NCI-H146 treated with DMSO at 0.1 percent for 48 hours (cell line): ENCODE results near the gene MRPL49.

ENCODE experiments used
- DNase-seq: peaks from one replicate; lab custom pipeline; 2025; ENCODE audit not compliant: unreplicated experiment; lab: John Stamatoyannopoulos, UW

MRPL49 gene

DNA sequence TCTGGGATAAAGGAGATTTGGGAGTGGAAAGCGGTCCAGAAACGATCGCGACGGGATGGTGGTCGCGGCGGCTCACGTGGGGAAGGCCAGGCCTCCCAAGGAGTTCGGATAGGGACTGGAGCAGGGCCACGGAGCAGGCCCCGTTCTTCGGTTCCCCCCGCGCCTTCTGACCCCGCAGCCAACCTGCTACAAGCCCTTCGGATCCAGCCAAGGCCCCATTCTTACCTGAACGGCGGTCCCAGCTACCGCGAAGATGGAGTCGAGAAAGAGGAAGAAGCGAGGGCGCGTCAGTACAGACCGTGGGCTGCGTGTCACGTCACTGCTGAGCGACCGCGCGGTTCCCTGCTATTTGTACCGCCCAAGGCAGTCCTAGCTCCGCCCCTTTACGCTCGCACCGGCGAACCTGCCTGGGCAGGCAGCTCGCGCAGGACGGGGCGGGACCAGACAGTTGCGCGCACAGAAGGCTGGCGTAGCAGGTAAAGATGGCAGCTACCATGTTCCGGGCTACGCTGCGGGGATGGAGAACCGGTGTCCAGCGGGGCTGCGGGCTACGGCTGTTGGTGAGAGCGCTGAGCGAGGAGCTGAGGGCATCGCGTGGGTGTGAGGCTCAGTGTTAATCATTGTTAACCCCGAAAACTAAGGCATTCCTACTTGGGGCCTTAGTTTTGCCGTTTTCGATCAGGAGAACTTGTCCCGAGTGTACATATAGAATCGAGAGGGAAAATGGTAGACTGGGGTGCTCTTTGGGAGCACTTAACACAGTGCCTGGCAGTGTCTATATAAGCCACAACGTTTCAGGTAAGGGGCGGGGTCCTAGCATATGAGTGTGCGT is at the start of gene MRPL49, which contains the start of gene FAU:
Gene MRPL49 (plus strand): TSS at position 457 of the 832 bp plus-strand sequence. CDS start 26 bp downstream, at position 483.
Gene FAU (minus strand): TSS at position 270 of the 832 bp plus-strand sequence. CDS start 321 bp downstream, outside the sequence.
- peak; percentile 96 for DNase-seq

DNA sequence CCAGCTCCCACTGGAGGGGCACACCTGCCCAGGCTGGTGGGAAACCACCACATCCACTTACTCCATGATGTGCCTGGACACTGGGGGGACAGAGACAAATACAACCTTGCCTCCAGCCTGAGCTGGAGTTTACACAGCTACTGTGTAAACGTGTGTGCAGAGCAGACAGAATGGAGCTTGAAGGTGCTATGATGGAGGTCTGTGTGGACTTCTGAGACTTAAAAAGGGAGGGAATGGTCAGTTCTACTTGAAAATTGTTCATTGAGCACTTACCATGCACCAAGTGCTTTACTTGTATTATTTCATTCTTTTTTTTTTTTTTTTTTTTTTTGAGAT is 49.5 kb upstream of the MRPL49 start:
- DNase-seq = no peak

DNA sequence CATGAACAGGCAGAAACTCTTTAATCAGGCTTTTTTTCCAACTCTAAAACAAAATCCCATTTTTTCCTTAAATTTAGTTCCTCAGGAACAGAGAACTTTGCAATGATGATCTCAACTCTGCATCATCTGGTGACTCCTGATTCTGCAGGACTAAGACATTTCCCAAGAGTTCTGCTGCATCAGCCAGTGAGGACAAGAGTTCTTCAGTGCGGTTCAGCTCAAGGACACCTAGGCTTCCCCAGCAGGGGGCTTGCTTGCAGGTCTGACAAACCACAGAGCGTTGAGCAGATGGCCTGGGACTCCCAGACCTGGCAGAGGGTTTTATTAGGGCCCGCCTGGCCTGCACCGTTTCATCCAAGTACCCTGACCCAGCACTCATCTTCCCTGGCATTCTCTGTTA is 44.7 kb upstream of the MRPL49 start:
- DNase-seq = no peak

DNA sequence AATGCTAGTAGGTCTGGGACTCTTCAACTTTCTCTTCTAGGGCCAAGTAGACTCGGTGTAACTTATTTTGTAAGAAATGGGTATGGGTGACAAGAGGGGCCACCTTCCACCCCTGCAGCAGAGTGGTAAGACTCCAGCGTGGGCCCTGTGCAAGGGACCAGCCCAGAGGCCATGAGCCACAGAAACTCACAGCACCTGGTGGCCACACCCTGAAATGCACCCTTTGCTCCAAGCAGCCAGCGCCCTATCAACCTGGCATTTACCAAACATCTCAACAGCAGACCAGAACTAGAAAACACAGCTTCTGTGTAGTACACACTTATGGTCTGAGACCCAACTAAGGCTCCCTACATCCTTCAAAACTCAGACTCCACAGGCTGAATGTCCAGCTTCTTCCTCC is 44.0 kb upstream of the MRPL49 start:
- no peak for DNase-seq

DNA sequence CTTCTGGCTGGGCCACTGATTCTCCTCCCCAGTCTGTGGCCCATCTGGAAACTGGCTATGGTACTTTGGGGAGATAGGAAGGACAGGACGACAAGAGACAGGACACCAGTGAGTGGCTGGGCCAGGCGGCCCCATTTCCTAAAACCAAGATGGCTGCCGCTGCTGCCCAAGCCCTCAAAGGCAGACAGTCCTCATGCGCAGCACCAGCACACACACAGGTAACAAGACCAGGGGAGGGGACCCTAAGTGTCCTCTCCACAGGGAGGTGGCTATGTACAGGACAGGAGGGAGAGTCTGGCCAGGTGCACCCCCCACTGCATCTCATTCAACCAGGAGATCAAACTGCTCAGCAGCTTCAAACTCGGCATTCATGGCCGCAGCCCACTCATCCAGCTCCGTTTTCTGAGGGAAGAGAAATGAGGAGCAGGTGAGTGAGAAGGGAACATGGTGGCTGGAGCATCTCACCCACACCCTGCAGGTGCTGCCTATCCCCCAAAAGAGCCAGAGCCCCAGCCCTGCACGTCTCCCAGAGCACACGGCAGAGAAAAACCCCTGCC is 43.3 kb upstream of the MRPL49 start:
- no peak for DNase-seq

DNA sequence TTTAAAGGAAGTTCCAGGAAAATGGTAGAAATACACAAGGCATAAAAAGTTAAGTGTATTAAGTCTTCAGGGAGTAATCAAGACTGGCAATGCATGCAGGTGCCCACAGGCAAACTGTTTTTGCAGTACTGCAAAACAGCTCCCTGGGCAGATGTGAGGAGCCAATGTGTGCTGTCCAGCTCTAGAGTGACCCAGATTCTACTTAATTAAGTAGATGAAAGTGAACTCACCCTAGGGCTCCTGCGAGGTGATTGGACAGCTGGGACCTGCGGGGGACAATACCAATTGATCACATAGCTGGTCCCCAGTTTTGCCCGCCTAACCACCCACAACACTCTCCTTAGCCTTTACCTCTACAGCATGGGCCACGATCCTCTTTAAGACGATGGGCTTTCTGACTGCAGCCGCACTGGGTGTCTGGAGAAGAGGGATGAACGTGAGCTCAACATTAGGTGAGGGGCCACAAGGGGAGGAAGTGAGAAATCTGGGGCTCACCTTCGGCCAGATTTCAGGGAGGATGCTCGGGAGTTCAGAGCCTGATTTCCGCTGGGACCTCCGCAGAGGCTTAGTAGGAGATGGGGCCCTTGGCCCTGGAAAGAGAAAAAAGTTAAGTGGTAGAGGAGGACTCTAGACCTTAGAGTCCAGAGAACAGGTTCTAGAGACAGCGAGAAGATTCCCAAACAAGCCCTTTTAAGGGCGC is 38.8 kb upstream of the MRPL49 start:
- no peak for DNase-seq

DNA sequence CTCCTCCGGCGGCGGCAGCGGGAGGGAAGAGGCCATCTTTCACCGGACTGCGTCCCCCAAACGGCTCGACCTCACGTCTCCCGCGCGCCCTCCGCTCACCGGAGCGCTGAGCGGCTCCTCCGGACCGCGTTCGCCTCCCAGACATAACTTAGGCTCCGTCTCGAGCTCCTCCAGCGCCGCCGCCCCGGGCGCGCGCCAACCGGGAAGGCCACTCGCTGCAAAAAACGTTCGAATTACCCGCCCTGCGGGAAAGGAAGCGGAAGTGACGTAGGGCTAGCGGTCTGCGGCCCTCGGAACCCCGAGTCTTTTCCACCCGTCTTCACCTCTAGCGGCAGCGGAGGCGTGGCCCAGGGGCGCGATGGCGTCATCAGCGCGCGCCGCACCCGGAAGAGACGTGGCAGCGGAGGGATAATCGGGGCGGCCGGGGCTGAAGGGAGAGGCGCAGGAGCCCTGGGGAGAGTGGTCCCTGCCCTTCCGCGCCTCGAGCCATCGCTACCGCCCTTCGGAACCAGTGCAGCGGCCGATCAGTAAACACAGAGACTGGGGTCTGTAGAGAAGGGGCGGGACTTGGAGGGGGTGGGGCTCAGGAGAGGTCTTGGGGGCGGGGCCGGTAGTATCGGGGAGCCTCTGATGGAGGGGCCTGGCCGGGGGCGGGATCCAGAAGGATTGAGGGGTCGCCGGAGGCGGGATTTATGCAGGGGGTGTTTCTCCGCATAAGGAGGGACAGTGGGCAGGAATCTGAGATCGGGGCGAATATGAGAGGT is 38.1 kb upstream of the MRPL49 start, which contains the start of the genes CDCA5 and ZFPL1:
Gene CDCA5 (minus strand): TSS at position 207 of the 764 bp plus-strand sequence. CDS start 62 bp downstream, at position 145.
Gene ZFPL1 (plus strand): TSS at position 389 of the 764 bp plus-strand sequence. CDS start 477 bp downstream, outside the sequence.
- DNase-seq = peak; percentile 87

DNA sequence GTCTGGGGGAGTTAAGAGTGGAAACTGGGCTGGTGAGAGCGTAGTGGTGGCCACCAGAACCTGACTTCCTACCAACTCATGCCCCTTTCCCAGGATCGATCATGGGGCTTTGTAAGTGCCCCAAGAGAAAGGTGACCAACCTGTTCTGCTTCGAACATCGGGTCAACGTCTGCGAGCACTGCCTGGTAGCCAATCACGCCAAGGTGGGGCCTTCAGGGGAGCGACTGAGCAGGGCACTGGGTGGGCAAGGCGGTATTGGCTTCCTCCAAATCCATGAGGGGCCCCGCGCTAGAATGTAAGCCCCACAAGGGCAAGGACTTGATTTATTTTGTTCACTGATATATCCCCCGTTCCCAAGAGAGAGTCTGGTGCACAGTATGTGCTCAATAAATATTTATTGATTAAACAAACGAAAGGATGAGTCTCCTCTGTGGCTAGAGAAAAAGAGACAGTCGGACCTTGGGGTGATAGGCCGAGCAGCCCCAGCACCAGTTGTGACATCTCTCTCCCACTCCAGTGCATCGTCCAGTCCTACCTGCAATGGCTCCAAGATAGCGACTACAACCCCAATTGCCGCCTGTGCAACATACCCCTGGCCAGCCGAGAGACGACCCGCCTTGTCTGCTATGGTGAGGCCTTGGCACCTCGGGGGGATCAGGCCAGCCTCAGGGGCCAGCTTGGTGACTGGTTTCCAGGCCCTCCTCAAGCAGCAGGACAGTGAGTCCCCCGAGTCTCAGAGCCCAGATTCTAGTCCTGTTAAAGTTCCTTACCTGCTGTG is 37.3 kb upstream of the MRPL49 start:
- DNase-seq = no peak

DNA sequence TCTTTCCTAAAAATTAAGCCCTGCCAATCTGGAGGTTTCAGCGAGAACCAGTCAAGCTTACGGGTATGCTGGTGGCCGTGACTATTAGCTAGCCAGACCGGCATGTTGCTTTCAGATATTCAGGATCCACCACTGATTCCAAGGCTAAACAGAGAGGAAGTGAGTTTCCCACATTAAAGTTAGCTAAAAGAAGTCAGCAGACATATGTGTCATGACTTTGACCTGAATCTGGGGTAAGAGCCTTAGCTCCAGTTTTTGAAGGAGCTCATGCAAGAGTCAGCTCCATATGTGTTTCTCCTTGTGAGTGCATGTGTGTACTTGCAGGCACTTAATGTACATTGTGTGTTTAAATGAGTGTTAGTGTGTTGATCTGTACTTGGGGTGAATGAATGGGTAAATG is 36.7 kb upstream of the MRPL49 start:
- DNase-seq = no peak

DNA sequence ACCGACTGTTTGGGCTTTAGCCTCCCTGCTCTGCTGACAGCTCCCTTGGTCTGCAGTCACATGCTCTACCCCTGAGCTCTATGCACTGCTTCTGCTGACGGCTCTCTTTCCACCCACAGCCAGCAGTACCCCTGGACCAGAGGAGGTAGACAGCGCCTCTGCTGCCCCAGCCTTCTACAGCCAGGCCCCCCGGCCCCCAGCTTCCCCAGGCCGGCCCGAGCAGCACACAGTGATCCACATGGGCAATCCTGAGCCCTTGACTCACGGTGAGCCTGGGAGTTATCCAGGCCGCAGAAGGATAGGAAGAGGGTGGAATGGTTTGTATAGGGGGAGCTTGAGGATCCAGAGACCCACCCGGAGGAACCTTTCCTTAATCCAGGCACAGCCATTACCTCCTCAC is 35.3 kb upstream of the MRPL49 start:
- DNase-seq = no peak

DNA sequence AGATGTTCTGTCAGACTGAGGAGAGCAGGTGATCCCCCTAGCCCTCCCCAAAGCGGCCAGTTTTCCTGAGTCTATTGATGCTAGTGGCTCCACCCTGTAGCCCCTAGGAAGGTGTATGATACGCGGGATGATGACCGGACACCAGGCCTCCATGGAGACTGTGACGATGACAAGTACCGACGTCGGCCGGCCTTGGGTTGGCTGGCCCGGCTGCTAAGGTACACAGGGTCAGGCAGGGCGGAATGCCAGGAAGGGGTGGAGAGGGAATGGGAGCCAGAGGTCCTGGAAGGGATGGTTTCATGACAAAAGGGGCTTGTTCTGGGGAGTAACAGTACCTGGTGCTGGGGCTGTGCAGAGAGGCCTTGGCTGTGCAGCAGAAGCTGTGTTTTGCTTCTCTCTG is 34.9 kb upstream of the MRPL49 start:
- DNase-seq = no peak

DNA sequence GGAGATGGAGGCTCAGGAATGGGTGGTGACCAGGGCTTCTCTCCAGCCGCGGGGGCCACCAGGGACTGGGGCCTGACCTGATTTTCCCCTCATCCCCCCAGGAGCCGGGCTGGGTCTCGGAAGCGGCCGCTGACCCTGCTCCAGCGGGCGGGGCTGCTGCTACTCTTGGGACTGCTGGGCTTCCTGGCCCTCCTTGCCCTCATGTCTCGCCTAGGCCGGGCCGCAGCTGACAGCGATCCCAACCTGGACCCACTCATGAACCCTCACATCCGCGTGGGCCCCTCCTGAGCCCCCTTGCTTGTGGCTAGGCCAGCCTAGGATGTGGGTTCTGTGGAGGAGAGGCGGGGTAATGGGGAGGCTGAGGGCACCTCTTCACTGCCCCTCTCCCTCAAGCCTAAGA is 34.3 kb upstream of the MRPL49 start:
- no peak for DNase-seq

DNA sequence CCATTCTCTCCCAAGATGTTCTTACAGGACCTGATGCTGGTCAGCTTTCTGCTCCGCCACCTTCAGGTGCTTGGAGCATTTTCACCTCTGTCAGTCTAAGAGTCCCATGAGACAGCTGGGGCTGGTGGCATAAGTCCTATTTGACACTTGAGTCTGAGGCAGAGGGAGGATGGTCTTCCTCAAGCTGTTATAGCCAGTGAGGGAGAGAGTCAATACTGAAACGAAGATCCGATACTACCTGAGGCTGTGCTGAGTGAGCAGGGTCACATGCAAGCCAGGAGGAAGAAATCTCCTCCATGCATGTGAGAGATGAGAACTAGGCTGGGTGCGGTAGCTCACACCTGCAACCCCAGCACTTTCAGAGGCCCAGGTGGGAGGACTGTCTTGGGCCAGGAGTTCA is 32.5 kb upstream of the MRPL49 start:
- no peak for DNase-seq

DNA sequence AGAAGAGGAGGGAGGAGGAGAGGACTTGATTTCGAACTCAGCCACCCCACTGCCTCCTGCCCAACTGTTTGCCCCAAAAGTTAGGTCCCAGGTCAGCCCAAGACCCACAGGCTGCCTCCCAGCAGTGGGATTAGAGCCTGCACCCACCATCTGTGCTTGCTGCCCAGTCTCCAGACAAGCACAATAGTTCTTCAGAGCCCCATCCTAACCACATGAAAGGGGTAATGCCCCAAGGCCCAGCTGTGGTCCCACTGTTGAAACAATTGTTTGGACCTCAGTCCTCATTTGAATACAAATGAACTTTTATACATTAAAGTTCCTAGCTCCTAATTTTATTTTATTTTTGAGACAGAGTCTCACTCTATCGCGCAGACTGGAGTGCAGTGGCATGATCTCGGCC is 31.5 kb upstream of the MRPL49 start:
- no peak for DNase-seq

DNA sequence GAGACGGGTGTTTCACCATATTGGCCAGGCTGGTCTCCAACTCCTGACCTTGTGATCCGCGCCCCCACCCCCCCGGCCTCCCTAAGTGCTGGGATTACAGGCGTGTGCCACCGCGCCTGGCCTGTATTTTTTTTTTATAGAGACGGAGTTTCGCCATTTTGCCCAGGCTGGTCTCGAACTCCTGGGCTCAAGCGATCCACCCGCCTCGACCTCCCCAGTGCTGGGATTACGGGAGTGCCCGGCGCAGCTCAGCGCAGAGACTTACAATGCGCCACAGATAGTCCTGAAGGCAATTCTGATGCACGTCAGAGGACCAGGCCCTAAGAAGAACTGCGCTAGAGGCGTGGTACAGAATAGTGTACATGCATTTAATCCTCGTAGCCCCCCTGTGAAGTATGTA is 26.7 kb upstream of the MRPL49 start:
- no peak for DNase-seq

DNA sequence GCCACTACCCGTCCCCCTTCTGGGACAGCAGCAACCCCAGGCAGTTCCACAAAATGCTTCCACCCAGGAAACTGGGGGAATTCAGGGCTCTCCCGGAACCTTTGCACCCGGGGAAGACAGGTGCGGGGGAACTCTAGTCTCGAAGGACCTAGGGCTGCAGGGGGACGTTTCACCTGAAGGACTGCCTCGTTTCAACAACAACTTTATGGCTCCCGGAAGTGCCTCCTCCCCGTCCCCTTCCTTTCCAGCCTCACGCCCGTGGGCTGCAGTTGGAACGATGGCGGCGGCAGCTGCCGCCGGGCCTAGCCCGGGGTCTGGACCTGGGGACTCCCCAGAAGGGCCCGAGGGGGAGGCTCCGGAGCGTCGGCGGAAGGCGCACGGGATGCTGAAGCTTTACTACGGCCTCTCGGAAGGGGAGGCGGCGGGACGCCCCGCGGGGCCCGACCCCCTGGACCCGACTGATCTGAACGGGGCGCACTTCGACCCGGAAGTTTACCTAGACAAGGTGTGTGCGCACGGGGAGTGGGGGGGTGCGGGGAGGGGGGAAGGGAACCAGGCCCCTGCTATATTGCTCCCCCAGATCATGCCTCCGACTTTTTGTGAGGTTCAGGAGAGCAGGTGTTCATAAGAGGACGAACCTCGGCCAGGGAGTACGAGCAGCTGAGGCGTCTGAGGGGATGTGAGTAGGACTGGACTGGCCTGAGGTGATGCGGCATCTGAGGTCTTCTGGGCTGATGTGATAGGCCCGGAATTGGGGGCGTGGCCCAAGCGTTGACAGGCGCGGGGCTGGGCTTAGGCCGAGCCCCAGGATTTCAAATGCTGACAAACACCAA is 25.9 kb upstream of the MRPL49 start, which contains the start of gene VPS51:
Gene VPS51 (plus strand): TSS at position 241 of the 833 bp plus-strand sequence. CDS start 37 bp downstream, at position 278.
- DNase-seq = peak; percentile 83

DNA sequence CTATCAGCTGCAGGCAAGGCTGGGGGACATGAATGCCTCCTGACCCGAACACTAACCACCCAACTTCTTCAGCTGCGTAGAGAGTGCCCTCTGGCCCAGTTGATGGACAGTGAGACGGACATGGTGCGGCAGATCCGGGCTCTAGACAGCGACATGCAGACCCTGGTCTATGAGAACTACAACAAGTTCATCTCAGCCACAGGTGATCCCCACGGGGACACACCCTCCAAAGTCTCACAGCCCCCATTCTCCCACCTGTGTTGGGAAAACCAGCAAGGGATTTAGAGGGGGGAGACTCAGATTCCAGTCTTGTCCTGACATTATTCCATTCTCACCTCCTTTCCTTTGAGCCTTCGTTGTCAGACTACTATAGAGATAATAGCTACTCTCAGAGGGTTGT is 25.2 kb upstream of the MRPL49 start:
- no peak for DNase-seq

DNA sequence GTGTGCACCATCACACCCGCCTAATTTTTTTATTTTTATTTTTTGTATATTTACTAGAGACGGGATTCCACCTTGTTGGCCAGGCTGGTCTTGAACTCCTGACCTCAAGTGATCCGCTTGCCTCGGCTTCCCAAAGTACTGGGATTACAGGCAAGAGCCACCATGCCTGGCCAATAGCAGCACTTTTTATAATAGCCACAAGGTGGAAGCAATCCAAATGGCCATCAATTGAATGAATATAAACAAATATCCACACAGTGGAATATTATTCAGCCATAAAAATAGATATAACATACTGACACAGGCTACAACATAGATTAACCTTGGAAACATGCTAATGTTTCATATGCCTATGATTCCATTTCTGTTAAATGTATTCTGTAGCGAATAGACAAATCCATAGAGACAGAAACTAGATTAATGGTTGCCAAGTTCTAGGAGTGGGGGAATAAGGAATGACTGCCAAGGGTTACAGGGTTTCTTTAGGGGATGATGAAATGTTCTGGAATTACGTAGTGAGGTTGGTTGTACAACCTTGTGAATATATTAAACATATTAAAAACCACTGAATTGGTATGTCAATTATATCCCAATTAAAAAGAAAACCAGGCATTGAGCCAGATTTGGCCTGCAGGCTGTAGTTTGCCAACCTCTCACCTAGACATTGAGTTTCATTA is 21.3 kb upstream of the MRPL49 start:
- DNase-seq = no peak
